H1 (cell line): ENCODE results near the gene KPNA3. TPM values are rescaled to one million over a fixed set of nuclear protein-coding genes. Genes with fewer than 3 reads are reported as not detected.

Experiments
- CHD2 ChIP-seq: IDR thresholded peaks from 2 replicates; pipeline ENCODE4 v1.6.1; 2012; ENCODE audit warnings: low read length, improper control_type of control experiment
- EGR1 ChIP-seq: IDR thresholded peaks from 2 replicates; pipeline ENCODE4 v1.6.1; 2011; ENCODE audit warnings: low read depth, low read length, borderline replicate concordance
- EZH2 ChIP-seq: fragments of 200-600 bp; sonication (generic); IDR thresholded peaks from 2 replicates; pipeline ENCODE4 v1.7.1; 2012; ENCODE audit warnings: low read depth, mild to moderate bottlenecking, moderate library complexity, low read length, inconsistent platforms; ENCODE audit not compliant: severe bottlenecking
- JUND ChIP-seq: IDR thresholded peaks from 2 replicates; pipeline ENCODE4 v1.6.1; 2011; ENCODE audit warnings: mild to moderate bottlenecking, improper control_type of control experiment, low read length
- KDM5A ChIP-seq: fragments of 200-600 bp; IDR thresholded peaks from 2 replicates; pipeline ENCODE4 v1.7.1; 2012; ENCODE audit warnings: mild to moderate bottlenecking, low read length, inconsistent platforms, mixed read lengths
- NRF1 ChIP-seq: IDR thresholded peaks from 2 replicates; pipeline ENCODE4 v1.6.1; 2011; ENCODE audit warnings: mild to moderate bottlenecking, low read depth, low read length, improper control_type of control experiment
- RBBP5 ChIP-seq: IDR thresholded peaks from 2 replicates; pipeline ENCODE4 v1.7.1; 2012; ENCODE audit warnings: low read depth, mild to moderate bottlenecking, inconsistent platforms, low read length, moderate library complexity, borderline replicate concordance
- RNF2 ChIP-seq: fragments of 200-900, 300-1000 bp; sonication (generic); IDR thresholded peaks from 2 replicates; pipeline ENCODE4 v1.7.1; 2016; ENCODE audit warnings: borderline replicate concordance, low read depth, mild to moderate bottlenecking, antibody characterized with exemption, low read length; ENCODE audit not compliant: poor library complexity, severe bottlenecking; ENCODE audit errors: missing control alignments
- polyA plus RNA-seq, 7 experiments: library from polyadenylated mRNA; depleted of rRNA in 3 of 7; stranded (reverse) in 5 of 7; unstranded in 2 of 7; fragments of >200 nt in 5 of 7; fragments of 200-250 nt in 2 of 7; gene quantifications; 1 replicate in 5 of 7; 2 replicates in 1 of 7; 4 replicates in 1 of 7; pipeline versions ENCODE4 v1.2.1 to v1.2.3, GENCODE V29; 2011 to 2013; ENCODE audit warnings: missing spikeins in 2 of 7, mixed read lengths in 2 of 7
- total RNA-seq: library from RNA; stranded (reverse); fragmentation: NEBNext Ultra II Directional; extraction: Animal tissue kit (Norgen Biotek cat#: 25700); gene quantifications from 2 replicates; pipeline ENCODE4 v1.2.1, GENCODE V29; 2021
- TF ChIP-seq, protein P1 (sequence below): IDR thresholded peaks from 2 replicates; pipeline ENCODE4 v1.6.1; 2011; ENCODE audit warnings: low read length, improper control_type of control experiment

The KPNA3 gene
- total and polyA plus RNA-seq, 2 of the 8 experiments (the other 6 are each of a cell fraction or from before 2014, with no cell fraction given) = 21.4 to 63.2 TPM

DNA sequence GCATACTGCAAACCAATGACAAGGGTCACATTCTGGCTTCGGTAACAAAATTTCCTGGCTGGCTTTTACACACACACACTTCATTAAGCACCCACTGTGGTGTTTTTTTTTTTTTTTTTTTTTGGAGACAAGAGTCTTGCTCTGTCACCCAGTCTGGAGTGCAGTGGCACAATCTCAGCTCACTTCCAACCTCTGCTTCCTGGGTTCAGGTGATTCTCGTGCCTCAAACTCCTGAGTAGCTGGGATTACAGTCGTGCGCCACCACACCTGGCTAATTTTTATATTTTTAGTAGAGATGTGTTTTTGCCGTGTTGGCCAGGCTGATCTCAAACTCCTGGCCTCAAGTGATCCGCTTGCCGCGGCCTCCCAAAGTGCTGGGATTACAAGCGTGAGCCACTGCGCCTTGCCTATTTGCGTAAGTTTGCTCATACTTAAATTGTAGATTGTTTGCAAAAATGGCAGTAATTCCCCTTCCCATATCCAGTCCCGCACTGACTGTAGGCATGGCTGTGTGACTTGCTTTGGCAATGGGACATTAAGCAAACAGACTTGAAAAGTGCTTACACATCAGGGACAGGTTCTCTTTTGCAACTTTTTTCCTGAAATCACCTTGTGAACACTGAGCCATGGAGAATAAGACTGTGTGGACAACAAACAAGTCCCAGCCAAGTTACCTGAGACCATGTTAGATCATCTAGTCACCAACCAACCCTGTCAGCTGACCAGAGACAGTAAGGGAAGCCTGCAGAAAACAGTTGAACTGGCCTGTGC is 59.1 kb downstream of the KPNA3 start (continued):
- TF ChIP-seq, protein P1, sequence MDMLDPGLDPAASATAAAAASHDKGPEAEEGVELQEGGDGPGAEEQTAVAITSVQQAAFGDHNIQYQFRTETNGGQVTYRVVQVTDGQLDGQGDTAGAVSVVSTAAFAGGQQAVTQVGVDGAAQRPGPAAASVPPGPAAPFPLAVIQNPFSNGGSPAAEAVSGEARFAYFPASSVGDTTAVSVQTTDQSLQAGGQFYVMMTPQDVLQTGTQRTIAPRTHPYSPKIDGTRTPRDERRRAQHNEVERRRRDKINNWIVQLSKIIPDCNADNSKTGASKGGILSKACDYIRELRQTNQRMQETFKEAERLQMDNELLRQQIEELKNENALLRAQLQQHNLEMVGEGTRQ = no peak
- TF ChIP-seq EGR1 (no peak), JUND (no peak), RNF2 (no peak), NRF1 (no peak), KDM5A (no peak), EZH2 (no peak), CHD2 (no peak), RBBP5 (no peak)
